T-helper 1 cell (primary cell): ENCODE measurements around the gene KXD1.
"Not testable (repeated sequence)": the region's sequence is repeated elsewhere in the genome, so short reads cannot be mapped to it uniquely, and the experiment has no call there.

Experiments
- DNase-seq, 5 donors: peaks; one replicate each; pipeline ENCODE4 v3.0.0-alpha.2; 2012 to 2020

The KXD1 gene

DNA sequence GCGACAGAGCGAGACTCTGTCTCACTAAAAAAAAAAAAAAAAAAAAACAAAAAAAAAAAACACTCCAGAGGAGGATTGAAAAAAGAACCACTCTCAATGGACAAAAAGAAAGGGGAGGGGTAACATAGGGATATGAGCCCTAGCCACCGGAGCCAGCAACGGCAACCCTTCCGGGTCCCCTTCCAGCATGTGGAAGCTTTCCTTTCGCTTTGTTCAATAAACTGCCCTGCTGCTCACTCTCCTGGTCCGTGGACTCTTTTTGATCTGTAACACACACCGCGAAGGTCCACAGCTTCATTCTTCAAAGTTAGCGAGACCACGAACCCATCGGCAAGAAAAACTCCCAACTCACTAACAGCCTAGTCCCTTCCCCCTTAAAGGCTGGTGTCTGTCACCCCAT, 29.9 kb downstream of the KXD1 start:
- DNase-seq: no peak

DNA sequence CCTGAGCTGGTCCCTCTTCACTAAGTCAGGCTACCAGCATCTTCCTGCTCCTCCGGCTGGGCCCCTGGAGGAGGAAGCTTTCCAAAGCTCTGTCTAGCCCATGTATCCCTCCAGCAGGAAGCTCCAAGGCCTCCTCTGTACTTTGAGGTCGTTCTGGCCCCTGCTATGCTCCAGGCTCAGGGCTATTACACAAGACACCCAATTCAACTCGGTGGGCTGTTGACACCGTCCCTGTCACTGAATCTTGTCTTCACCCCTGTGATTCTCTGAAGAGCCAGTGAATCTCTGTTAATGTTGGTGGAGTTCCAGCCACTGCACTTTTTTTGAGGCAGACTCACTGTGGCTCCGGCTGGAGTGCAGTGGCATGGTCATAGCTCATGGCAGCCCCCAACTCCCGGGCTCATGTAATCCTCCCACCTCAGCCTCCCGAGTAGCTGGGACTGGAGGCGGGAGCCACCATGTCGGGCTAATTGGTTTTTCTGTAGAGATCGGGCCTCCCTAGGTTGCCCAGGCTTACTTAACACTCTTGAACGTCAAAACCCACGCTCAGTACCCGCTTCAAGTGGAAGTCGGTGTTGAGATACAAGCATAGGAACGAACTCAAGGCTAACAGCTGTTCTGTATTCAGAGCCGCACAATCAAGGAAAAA, 30.4 kb downstream of the KXD1 start:
- DNase-seq: no peak

DNA sequence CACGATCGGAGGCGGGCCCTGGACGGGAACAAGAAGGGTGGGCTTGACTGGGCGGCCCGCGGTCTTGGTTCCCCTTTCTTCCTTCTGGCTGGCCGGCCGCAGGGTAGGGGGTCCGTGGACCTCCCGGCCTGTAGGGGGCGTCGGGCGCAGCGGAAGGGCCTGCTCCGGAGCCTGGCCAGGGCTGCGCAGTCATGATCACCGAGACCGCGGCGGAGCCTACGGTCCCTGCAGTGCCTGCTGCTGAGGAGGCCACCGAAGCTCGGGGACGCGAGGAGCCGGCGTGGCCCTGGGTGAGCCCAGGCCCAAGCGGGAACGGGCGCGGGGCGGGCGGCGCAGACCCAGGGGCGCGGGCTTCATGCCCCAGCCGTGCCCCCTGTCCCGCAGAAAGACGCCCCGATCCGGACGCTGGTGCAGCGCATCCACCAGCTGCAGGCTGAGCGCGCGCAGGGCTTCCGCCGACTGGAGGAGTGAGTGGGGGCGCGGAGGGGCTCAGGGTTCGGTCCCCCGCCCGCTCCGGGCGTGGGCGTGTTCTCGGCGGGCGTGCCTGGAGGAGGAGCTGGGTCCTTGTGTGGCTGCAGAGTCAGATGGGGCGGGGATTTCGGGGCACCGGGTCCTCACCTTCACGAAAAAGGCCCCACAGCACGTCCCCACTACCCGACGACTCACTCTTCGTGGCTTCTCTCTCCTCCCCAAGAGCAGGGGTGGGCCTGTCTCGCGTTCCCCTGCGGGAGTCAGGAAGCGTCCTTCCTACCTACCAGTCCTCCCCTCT, 31.1 kb downstream of the KXD1 start, which contains the start of gene REX1BD:
TSS of gene REX1BD (plus strand) at position 188 of the 769 bp plus-strand sequence. CDS start at position 192, 4 bp downstream.
- DNase-seq: peak; percentile 74 to 85 (median 82)

DNA sequence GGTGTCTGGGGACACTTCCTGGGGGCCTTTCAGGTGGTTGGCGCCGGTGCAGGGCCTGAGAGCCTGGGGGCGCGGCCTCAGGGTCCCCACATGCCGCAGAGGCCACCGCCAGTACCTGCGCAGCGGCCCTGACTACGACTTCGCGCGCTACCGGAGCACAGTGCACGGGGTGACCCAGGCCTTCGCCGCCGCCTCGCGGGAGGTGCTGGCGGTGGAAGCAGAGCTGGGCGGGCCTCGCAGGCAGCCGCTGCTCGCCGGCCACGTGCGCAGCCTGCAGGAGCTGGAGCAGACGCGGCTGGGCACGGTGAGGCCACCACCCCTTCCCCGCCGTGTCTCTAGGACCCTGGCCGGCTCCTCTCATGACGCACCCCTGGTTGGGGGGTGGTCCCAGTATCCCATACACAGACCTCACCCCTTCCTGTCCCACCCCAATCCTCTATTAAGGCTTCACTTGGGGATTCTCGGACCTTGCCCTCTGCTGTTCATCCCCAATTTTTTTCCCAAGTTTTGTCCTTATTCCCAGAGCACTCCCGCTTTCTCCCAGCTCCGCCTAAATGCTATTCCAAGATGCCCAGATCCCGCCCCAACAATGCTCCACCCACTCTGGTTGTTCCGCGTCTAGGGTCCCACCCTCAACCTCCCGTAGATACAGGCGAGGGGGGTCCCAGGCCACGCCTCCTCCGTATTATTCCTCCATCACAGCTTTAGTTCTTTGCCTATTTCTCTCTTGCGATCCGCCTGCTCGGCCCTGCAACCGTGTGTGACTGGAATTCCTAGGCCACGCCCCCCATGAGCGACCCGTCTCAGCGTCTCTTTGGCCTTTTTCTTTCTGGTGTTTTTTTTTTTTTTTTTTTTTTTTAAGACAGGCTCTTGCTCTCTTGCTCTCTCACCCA, 32.0 kb downstream of the KXD1 start:
- DNase-seq: peak; percentile 60 to 81 (median 66)

DNA sequence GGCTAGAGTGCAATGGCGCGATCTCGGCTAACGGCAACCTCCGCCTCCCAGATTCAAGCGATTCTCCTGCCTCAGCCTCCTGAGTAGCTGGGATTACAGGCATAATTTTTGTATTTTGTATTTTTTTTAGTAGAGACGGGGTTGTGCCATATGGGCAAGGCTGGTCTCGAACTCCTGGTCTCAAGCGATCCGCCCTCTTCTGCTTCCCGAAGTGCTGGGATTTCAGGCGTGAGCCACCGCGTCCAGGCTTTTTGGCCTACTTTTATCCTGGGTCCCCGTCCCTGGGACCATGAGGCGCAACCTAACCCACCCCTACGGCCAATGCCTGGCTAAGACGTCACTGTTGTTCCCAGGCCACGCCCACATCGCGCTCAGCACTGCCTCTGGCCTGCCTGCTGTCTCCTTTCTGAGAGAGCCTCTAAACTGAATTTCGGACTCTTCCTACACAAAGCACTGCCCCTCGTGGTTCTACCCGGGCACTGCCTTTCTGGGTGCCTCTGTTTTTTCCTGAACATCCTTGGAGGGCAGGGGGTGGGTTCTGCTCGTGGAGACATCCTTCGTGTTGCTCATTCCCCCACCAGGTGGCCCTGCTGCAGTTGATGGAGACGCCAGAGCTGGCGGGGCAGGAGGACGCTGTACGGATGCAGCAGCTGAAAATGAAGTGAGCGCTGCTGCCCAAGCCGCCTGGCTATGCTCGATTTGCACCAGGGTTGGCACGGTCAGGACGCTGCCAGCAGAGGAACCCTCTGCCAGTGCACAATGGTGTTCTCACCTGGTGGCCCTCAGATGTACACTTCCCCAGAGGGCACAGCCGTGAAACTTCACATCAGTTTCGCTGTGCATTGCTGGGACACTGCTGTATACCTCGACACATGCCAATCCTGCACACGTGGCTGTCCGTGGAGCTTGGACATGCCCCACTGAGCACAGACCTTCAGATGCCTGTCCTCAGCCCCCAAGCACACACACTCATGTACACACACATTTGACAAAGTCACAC, 32.9 kb downstream of the KXD1 start:
- DNase-seq: peak in 1 of 5 donors; percentile 35

DNA sequence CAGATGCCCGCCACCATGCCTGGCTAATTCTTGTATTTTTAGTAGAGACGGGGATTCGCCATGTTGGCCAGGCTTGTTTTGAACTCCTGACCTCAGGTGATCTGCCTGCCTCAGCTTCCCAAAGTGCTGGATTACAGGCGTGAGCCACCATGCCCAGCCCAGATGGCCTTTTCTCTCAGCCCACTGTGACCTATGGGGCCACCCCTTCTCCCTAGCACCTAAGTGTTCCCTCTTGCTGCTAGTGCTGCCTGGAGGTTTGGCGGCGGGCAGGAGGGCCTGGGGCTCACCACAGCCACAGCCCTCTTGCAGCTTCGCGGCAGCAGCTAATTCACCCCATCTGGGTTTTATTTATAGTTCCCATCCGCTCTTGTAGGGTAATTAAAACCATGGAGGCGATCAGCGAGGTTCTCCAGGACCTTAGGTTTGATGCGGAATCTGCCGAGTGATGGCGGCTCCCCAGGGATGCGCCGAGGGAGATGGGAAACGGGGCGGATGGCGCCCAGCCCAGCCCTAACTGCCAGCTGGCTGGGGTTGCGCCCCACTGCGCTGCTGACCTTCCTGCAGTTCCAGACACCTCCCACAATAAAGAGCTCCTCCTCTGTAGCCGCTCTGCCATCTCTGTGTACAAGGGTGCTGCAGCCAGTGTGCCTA, 34.2 kb downstream of the KXD1 start:
- DNase-seq: no peak

DNA sequence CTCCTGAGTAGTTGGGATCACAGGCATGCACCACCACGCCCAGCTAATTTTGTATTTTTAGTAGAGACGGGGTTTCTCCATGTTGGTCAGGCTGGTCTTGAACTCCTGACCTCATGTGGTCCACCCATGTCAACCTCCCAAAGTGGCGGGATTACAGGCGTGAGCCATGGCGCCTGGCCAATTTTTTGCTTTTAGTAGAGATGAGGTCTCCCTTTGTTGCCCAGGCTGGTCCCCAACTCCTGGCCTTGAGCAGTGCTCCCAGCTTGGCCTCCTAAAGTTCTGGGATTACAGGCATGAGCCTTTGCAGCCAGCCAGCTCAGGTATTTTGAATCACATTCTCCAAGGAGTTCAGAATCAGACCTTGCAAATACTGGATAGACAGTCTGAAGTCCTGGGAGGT, 35.1 kb downstream of the KXD1 start:
- not testable (repeated sequence) for DNase-seq

DNA sequence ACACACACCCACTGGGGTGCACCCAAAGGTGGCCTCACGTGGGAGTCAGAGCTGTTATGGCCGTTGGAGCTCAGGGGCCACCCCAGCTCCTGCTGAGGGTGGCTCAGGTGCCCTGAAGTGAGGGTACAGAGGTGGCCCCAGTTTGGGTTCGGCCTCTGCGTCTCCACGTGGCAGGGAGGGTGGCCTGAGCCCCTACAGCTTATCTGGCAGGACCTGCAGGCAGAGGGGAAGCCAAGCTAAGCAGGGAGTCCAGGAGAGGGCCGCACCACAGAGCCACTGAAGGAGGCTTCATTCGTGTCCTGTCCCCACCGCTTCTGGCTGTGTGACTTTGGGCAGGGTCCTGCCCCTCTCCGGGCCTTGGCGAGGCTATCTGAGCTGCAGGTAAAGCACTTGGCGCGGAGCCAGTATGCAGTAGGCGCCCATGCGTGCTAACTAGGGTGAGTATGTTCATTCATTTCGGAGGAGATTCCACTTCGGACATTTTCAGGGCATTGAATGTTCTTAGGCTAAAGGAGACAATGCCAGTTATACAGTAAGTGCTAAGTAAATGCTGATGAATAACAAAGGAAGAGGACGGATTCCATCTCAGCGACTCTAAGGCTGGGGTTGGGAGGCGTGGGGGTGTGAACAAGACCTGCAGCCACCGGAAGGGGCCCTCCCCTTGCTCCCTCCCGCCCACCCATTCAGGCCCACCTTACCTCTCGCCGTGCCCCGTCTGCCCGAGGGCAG, 35.9 kb downstream of the KXD1 start:
- no peak for DNase-seq

DNA sequence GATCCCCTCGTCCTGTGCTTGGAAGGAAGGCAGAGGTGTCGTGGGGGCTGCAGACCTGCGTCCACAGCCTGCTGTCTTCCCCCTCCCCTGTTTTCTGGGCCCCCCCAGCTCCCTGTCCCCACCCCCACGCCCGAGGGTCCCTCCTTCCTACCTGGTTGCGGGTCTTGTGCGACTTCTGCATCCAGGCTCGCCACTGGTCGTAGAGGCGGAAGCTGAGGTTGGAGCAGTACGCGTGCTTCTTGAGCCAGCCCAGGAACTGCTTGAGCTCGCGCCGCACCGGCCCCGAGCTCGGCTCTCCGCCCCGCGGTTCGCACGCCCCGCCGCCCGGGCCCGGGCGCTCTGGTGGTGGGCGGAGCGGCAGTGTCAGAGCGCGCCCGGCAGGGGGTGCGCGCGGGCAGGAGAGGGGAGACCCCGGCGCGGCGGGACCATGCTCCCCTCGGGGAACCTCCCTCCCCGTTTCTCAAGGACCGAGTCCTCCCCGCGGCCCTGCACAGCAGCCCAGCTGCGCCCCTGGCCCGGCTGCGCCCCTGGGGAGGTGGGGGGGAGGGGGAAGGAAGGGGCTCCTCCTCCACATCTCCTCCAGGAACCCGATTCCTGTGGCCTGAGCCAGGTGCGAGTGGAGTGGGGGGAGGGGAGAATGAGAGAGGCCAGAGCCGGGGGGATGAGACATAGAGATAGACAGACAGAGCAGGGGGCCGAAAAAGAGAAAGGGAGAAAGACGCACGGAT, 36.6 kb downstream of the KXD1 start:
- peak; percentile 56 to 75 (median 68) for DNase-seq

DNA sequence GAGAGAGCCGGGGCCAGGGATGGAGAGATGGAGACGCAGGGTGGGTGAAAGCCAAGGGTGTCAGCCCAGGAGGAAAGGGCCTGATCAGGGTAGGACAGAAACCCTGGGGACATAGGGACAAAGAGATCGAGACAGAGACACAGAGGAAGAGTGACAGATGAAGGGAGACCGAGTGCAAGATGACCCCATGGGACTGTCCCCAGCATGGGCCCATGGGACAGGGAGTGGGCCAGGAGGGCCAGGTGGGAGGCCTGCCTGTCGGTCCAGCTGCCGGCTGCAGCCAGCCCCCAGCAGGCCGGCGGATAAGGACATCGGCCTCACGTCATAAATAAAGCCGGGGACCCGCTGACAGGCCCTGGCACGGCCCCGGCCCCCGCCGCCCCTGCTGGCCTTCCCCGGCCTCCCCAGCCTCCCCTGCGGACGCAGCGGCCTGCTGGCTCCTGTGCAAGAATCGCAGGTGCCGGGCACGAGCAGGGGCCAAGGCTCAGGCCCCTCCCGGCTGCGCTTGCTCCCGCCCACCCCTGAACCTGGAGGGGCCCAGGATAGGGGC, 37.2 kb downstream of the KXD1 start:
- no peak for DNase-seq

DNA sequence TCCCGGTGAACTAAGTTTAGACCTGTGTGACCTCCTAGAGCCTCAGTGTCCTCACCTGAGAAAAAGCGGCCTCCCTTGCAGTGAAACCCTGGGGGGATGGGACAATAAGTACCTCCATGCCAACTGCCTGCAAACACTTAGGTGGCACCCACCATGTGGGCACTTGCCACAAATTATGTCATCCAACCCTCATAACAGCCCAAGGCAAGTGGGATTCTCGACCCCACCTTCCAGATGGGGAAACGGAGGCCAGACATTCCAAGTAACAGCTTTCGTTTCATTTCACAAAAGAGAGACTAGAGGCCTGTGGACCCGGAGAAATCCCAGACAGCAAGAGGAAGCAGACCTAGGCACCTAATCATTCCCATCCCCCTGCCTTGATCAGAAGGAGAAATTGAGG, 37.8 kb downstream of the KXD1 start:
- no peak for DNase-seq

DNA sequence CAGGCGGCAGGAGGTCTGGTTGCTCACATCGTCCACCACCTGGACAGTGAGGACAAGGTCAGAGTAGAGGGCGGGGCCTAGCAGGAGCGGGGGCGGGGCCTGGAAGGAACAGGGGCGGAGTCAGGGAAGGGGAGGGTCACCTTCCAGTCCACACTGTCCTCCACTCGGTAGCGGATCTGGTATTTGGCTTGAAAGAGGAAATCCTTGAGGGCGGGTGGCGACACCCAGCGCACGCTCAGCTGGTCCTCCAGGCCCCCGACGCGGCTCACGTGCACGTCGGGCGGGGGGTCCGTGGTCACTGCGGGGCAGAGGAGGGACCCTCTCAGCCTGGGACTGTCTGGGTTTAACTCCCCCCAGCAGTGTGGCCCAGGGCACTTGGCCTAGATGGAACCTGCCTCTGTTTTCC, 39.1 kb downstream of the KXD1 start:
- DNase-seq: no peak

DNA sequence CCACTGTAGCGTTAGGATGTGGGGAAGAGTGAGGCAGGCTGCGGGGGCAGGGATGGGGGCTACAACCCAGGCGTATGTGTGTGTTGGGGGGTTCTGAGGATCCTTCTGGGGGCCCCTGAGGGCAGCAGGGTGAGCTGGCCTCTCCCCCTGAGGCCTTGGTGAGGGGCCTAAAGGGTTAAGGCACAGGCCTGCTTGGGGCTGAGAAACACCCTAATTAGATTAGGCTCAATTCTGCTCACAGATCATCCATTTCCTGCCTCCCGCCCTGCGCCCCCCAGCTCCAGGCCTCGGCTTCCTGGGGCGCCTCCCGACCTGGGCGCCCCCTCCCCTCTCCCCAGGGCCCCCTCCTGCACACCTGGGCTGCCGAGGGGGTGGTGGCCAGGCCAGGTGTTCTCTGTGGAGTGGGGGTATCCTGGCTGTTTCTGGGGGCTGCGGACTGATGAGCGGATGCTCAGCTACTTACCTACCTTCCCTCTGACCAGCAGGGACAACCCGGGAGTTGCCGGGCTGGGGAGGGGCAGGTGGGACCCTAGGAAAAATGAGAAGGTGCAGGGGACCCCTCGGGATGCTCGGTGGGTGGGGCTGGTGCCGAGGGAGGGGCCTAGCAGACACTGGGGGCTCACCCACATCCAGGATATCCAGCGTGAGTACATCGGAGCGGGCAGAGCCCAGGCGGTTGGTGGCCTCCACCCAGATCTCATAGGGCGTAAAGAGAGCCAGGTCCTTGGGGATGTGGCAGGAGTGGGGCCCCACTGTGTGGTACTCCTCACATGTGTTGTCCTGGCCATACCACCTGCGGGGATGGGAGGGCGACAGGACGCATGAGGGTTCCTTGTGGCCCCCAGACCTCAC, 40.4 kb downstream of the KXD1 start:
- no peak for DNase-seq

DNA sequence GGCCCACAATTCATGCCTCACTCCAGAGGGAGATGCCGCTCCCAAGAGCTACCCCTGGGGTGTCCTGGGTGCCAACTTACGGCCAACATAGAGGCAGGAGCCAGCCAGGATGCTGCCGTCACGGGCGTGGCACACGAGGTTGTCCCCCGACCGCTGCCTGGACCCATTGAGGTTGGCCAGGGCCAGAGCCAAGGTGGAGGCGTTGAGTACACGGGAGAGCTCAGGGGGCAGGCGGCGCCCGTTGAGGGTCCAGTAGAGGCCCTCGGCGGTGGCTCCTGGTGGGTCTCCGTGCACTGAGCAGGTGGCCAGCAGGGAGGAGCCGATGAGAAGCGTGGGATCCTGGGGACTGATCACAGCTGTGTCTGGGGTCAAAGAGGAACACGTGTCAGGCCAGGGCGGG, 41.8 kb downstream of the KXD1 start:
- DNase-seq: no peak

DNA sequence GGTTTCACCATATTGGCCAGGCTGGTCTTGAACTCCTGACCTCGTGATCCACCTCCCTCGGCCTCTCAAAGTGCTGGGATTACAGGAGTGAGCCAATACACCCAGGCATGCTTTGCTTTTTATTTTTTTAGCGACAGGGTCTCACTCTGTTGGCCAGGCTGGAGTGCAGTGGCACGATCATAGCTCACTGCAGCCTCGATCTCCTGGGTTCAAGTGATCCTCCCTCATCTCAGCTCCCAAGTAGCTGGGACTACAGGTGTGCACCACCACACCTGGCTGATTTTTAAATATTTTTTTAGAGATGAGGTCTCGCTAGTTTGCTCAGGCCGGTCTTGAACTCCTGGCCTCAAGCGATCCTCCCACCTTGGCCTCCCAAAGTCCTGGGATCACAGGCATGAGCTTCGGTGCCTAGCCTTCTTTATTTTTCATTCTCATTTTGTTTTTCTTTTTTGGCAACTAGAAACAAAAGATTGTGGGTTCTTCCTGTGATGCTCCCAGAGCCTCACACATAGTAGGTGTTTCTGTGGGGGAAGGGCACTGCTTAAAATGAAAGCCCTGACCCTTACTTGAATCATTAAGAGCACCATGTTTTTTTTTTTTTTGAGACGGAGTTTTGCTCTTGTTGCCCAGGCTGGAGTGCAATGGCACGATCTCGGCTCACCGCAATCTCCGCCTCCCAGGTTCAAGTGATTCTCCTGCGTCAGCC, 43.2 kb downstream of the KXD1 start:
- not testable (repeated sequence) for DNase-seq

DNA sequence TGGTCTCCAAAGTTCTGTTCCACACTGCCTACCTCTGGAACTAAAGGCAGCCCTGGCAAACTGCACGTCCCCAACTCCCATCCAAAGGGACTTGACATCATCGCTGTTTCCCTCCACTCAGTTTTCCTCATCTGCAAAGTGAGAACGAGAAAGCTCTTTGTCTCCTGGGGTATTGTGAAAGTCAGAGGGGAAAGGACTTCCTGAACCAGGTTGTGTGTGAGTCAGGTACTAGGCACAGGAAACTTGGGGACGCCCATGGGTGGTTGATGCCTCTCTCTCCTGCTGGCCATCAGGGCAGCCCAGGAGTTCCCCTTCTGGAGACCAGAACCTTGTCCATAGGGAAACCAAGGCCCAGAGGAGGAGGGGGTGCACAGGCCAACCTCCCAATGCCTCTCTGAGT, 44.2 kb downstream of the KXD1 start:
- DNase-seq: no peak

DNA sequence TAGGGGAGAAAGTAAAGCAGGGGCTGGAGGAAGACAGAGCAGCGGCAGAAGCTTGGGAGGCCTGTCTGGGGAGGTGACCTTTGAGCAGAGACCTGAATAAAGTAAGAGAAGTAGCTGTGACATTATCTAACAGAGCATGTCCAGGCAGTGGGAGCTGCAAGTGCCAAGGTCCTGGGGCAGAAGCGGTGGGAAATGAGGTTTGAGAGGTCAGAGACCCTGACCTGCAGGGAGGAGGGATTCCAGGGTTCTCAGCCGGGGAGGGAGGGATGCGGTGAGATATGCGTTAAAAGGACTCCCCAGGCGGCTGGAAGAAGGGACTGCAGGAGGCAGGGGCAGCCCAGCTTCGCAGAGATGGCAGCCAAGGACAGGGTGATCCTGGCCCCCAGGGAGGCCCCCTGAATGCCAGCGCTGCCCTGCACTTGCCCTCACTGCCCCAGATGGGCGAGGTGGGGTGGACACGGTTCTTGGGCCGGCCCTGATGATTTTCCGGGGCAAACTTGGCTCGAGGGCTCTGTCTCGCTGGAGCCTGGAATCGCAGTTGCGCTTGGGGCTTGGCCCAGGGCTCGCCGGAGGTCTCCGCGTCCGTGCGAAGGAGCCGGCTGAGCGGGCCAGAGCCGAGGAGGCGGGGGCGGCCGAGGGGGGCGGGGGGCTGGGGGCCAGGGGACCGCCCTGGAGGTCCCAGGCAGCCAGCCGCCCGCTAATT, 45.7 kb downstream of the KXD1 start:
- no peak for DNase-seq
